PC-9 (cell line): Measurements from ENCODE around the gene OR5B21.

Source experiments
- CTCF ChIP-seq: fragments of 200-600 bp; sonication (generic); conservative IDR thresholded peaks from 2 replicates; pipeline ENCODE4 v1.6.1; 2017; ENCODE audit warnings: mixed run types, antibody characterized with exemption, mild to moderate bottlenecking, moderate library complexity
- EZH2 ChIP-seq: fragments of 200-600 bp; sonication (generic); IDR thresholded peaks from 2 replicates; pipeline ENCODE4 v1.8.0; 2017; ENCODE audit warnings: antibody characterized with exemption, low read depth

- TF ChIP-seq CTCF = no peak
- TF ChIP-seq EZH2 = no peak
Measured at GRCh38 chr11:58490827-58491226, 17.1 kb downstream of the OR5B21 start.
